ENCODE data around the gene DNLZ.

DNA sequence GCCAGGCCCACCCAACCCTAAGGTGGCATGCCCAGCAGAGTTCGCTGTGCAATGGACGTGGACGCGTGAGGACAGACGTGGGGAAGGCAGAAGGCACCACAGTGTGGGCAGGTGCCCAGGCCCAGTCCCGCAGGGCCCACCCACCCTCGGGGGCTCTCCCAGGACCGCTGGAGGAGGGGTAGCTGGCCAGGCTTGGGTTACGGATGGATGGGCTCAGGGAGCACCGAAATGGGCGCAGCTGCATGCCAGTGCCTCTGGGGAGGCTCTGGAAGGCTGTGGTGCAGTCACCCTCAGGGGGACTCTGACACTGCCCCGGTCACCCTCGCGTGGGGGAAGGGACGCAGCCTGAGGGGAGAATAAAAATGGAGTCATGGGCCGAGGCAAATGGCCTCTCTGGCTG lies 45.8 kb downstream of the DNLZ start:
- no peak for TF ChIP-seq ZNF561 (tag by site-specific recombination; IDR thresholded peaks at IDR 0.05; ENCODE audit: borderline replicate concordance)
- TF ChIP-seq ZNF221 (tag by site-specific recombination; IDR thresholded peaks at IDR 0.05; ENCODE audit: borderline replicate concordance): no peak
- TF ChIP-seq, protein P1, sequence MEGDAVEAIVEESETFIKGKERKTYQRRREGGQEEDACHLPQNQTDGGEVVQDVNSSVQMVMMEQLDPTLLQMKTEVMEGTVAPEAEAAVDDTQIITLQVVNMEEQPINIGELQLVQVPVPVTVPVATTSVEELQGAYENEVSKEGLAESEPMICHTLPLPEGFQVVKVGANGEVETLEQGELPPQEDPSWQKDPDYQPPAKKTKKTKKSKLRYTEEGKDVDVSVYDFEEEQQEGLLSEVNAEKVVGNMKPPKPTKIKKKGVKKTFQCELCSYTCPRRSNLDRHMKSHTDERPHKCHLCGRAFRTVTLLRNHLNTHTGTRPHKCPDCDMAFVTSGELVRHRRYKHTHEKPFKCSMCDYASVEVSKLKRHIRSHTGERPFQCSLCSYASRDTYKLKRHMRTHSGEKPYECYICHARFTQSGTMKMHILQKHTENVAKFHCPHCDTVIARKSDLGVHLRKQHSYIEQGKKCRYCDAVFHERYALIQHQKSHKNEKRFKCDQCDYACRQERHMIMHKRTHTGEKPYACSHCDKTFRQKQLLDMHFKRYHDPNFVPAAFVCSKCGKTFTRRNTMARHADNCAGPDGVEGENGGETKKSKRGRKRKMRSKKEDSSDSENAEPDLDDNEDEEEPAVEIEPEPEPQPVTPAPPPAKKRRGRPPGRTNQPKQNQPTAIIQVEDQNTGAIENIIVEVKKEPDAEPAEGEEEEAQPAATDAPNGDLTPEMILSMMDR (tag by site-specific recombination; IDR thresholded peaks at IDR 0.05): no peak
- TF ChIP-seq ZNF19 (tag by site-specific recombination; IDR thresholded peaks at IDR 0.05; ENCODE audit: low read depth): no peak
- TF ChIP-seq ZNF184 (tag by site-specific recombination; IDR thresholded peaks at IDR 0.05): no peak
- TF ChIP-seq ZBTB7A (tag by site-specific recombination; IDR thresholded peaks at IDR 0.05; ENCODE audit: low read depth): no peak
- no peak for TF ChIP-seq HOXA7 (CRISPR knock-in tag; IDR thresholded peaks at IDR 0.05; ENCODE audit: borderline replicate concordance)
- TF ChIP-seq, protein P2, sequence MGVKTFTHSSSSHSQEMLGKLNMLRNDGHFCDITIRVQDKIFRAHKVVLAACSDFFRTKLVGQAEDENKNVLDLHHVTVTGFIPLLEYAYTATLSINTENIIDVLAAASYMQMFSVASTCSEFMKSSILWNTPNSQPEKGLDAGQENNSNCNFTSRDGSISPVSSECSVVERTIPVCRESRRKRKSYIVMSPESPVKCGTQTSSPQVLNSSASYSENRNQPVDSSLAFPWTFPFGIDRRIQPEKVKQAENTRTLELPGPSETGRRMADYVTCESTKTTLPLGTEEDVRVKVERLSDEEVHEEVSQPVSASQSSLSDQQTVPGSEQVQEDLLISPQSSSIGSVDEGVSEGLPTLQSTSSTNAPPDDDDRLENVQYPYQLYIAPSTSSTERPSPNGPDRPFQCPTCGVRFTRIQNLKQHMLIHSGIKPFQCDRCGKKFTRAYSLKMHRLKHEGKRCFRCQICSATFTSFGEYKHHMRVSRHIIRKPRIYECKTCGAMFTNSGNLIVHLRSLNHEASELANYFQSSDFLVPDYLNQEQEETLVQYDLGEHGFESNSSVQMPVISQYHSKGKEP (tag by site-specific recombination; IDR thresholded peaks at IDR 0.05): no peak
- no peak for TF ChIP-seq ZNF335 (tag by site-specific recombination; conservative IDR thresholded peaks at IDR 0.05)
- TF ChIP-seq, protein P3, sequence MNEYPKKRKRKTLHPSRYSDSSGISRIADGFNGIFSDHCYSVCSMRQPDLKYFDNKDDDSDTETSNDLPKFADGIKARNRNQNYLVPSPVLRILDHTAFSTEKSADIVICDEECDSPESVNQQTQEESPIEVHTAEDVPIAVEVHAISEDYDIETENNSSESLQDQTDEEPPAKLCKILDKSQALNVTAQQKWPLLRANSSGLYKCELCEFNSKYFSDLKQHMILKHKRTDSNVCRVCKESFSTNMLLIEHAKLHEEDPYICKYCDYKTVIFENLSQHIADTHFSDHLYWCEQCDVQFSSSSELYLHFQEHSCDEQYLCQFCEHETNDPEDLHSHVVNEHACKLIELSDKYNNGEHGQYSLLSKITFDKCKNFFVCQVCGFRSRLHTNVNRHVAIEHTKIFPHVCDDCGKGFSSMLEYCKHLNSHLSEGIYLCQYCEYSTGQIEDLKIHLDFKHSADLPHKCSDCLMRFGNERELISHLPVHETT (tag by site-specific recombination; IDR thresholded peaks at IDR 0.05): no peak
- no peak for TF ChIP-seq GLI4 (tag by site-specific recombination; IDR thresholded peaks at IDR 0.05)
- TF ChIP-seq ZNF830 (tag by site-specific recombination; IDR thresholded peaks at IDR 0.05; ENCODE audit: low read depth): no peak
